HG02588 (cell line): ENCODE data around the gene PNMA1.

Experiments used
- ATAC-seq: cut with Tn5 transposase; IDR thresholded peaks from one replicate; pipeline ENCODE4 v1.9.1; 2021; ENCODE audit warnings: mild to moderate bottlenecking, moderate library complexity; ENCODE audit not compliant: unreplicated experiment

PNMA1 gene

GRCh38 chr14:73751157-73751691, 37.0 kb upstream of the PNMA1 start:
- no peak for ATAC-seq

- no peak for ATAC-seq
Observed at GRCh38 chr14:73750531-73750901, 36.3 kb upstream of the PNMA1 start.

GRCh38 chr14:73749706-73750530, 35.7 kb upstream of the PNMA1 start:
- no peak for ATAC-seq

GRCh38 chr14:73748858-73749357, 34.7 kb upstream of the PNMA1 start:
- no peak for ATAC-seq

- ATAC-seq: no peak
Observed at GRCh38 chr14:73747379-73748211, 33.4 kb upstream of the PNMA1 start.

- ATAC-seq: no peak
Observed at GRCh38 chr14:73746520-73747378, 32.6 kb upstream of the PNMA1 start.

GRCh38 chr14:73745571-73746519, 31.7 kb upstream of the PNMA1 start:
- no peak for ATAC-seq

- no peak for ATAC-seq
Observed at GRCh38 chr14:73744874-73745529, 30.8 kb upstream of the PNMA1 start.

- no peak for ATAC-seq
Observed at GRCh38 chr14:73744175-73744867, 30.1 kb upstream of the PNMA1 start.

- no peak for ATAC-seq
Observed at GRCh38 chr14:73743431-73743931, 29.3 kb upstream of the PNMA1 start.

GRCh38 chr14:73742520-73743238, 28.5 kb upstream of the PNMA1 start:
- ATAC-seq: no peak

GRCh38 chr14:73741876-73742519, 27.8 kb upstream of the PNMA1 start:
- ATAC-seq: no peak

GRCh38 chr14:73741386-73741875, 27.2 kb upstream of the PNMA1 start:
- no peak for ATAC-seq

GRCh38 chr14:73740618-73741326, 26.6 kb upstream of the PNMA1 start:
- no peak for ATAC-seq

- no peak for ATAC-seq
Observed at GRCh38 chr14:73739899-73740617, 25.9 kb upstream of the PNMA1 start.
